TTC549 (cell line): ENCODE data around the gene TSC22D3.

ENCODE experiments used
- FAIRE-seq: peaks from 2 replicates; lab custom pipeline; 2012; peaks lifted over from hg19 to GRCh38; lab: Jason Lieb, UNC

Gene TSC22D3

DNA sequence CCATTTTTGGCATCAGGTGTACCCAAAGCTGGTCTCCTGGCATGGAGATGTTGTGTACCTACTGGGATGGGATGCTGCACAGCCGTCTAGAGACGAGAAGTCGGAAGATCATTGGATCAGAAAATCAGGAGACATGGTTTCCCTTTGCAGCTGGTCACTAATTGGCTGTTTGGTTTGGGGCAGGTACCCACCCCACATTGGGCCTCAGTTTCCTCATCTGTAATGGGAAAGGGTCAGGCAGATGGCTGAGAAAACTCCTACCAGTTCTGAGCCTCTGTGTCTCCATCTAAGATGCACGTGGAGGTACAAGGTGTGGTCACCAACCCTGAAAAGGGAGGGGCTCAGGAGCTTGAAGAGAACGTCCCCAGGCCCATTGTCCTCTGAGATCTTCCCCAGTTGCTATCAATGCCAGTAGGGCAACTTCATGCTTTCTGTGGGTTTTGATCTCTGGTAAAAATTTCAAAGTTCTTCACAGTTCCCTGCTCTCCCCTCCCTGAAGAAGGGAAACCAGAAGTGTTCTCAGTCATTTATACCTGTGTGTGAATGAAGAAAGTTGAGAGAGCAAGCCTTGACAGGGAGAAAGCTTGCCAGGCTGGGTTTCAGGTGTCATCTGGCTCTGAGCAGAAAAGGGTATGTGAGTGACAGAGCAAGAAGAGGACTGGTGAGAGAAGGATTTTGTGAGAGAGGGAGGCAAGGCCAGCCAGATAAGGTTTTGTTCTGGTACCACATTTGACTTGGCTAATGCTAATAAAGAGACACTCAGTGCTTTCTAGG, 15.1 kb downstream of the TSC22D3 start:
- no peak for FAIRE-seq

- no peak for FAIRE-seq
Observed at GRCh38 chrX:107758231-107758766, 17.3 kb downstream of the TSC22D3 start.

DNA sequence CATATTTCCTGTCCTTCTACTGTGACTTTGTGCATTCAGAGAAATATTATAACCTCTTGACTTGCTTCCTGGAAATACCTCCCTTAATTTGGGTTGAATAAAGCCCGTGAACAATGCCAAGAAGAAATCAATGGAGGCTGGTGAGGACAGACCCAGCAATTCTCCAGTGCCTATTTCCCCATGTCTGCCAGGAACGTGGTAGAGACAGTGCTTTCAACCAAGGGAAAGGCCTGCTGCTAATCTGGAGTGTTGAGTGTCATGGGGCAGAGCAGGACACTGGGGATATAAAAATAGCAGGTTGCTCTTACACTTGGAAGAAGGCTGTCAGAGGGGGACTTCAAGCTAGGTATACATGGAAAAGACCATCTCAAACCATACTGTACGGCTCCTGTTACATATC, 19.9 kb downstream of the TSC22D3 start:
- FAIRE-seq: no peak

GRCh38 chrX:107753187-107753586, 22.4 kb downstream of the TSC22D3 start:
- no peak for FAIRE-seq

GRCh38 chrX:107752714-107753113, 22.9 kb downstream of the TSC22D3 start:
- FAIRE-seq: no peak

DNA sequence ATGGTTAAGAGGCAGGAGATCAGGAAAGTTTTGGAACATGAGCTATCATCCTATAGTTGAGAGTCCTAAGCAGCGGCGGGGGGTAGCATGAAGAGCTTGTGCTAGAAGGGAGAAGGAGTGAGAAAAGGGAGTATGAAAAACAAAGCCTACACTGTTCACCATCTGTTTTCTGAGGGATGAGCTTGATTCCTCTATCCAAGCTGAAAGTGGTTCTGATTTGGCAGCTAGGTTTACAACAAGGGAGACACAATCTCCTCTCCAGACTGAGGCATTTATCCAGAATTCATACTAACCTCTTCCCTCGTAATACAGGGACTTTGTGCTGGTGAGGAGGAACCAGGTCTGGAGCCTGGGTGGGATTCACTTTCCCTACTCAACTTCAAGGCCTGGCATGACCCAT, 23.5 kb downstream of the TSC22D3 start:
- FAIRE-seq: no peak

GRCh38 chrX:107750861-107751445, 24.6 kb downstream of the TSC22D3 start:
- no peak for FAIRE-seq

DNA sequence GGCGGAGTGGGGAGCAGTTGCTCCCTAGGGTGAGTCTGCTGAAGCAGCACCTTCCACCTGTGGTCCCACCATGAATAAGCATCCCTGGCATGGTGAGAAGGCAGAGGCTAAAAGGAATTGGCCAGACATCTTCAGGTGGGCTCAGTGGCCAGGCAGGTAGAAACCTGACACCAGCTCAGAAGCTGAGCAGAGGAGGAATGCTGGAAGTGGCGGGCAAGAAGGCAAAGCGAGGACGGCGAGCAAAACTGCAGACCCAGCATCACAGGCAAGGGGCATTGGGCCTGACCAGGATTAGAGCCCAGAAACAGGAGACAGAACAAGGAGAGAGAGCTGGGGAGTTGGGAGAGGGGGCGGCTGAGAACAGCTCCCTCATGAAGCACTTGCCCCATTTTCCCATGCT, 25.3 kb downstream of the TSC22D3 start:
- FAIRE-seq: no peak

DNA sequence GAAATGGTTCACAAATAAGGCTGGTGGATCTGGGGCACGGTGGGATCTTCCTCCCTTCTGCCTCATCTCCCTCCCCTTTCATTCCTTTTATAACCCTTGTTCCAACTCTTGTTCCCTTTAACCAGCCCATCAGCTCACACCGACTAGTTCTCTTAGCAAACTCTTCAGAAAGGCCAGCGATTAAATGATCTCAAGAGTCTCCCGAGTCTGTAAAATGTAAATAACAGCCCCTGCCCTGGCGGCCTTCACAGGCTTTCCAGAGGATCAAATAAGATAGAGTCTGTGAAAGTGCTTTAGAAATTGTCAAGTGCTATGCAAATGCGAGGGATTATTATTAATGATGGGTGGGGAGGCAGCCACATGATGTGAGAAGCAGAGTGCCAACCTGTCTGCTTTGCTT, 27.1 kb downstream of the TSC22D3 start:
- FAIRE-seq: no peak

GRCh38 chrX:107747596-107748161, 27.9 kb downstream of the TSC22D3 start:
- FAIRE-seq: no peak

DNA sequence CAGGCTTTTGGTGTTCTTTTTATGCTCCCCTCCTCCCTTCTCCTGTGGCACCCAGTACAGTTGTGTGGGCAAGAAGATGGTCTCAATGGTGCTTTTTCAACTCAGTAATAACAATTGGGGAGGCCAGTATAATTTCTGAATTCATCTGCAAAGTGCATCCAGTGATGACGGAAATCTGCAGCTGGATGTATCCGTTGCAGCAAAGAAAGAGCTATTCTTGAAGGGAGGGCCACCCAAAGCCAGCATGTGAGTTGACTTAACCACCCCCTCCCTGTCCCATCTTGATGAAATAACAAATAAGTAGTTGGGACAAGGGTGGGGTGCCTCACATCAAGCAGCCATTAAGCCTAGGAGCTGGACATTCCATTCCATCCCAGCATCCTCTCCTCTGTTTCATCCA, 30.7 kb downstream of the TSC22D3 start:
- no peak for FAIRE-seq

DNA sequence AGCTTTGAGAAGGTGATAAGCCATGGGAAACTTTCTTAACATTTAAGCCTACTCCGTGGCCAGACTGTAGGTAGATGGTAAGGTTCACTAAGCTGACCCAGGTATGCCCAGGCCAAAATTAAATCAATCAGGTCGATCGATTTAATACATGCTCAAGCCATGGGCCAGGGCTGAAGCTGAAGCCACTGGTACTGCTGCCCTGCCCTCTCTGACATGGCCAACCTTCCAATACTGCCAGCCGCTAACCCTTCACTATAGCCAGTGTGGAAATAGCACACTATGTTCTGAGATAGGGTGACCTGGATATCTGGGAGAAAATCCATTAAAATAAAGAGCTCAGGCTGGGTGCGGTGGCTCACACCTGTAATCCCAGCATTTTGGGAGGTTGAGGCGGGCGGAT, 31.6 kb downstream of the TSC22D3 start:
- FAIRE-seq: no peak

DNA sequence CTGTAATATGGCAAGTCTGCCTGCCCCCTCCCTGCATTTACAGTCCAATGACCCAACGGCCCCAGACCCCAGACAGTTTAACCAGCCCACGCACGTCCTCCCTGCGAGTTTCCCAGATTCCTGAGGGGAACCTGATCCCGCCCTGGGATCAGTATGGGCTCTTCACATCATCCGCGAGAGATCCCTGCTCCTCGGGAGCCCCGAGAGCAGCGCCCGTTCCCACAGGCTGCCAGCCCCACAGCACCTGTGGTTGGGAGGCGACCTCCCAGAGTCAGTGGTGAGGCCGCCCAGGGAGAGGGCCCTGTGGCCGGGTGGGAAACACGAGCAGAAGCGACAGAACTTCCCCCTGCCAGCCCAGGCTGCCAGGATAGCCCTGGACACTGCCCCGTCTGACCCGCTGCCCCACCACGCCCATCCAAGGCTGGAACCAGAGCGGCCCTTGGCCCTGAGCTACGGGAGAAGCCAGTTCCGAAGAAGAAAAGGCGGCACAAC, 32.8 kb downstream of the TSC22D3 start:
- FAIRE-seq: no peak

DNA sequence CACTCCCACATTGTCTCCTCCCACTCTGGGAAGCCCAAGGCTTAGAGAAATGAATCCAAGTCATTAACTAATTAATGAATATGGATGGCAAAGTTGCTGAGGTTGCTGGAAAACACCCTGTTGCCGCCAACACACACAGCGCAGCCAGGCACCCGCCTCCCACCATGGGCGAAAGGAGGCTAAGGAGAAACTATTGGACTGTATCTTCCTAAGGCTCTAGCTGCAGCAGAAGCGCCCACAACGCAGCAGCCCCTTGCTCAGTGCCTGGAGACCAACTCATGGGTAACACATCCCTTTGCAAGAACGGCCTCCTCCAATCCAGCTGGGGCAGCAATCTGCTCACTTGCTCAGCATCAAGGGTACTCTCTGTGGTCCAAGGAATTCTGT, 34.2 kb downstream of the TSC22D3 start:
- no peak for FAIRE-seq

DNA sequence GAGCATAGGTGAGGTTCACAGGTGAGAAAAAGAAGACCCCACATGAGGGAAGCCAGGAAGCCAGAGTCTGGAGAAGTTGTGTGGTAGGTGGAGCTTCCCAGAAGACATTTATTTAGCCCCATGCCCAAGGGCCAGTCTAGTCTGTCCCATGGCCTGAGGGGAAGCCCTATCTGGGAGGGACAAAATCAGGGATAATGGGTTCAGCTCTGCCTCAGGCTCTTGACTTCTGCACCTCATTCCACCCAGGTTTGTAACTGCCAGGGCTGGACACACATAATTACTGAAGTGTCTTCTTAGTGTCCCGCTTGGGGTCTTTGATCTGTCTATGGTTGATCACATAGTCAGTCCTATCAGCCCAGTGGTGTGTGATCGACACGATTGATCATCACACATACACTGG, 36.0 kb downstream of the TSC22D3 start:
- no peak for FAIRE-seq

- no peak for FAIRE-seq
Observed at GRCh38 chrX:107738768-107739167, 36.8 kb downstream of the TSC22D3 start.

DNA sequence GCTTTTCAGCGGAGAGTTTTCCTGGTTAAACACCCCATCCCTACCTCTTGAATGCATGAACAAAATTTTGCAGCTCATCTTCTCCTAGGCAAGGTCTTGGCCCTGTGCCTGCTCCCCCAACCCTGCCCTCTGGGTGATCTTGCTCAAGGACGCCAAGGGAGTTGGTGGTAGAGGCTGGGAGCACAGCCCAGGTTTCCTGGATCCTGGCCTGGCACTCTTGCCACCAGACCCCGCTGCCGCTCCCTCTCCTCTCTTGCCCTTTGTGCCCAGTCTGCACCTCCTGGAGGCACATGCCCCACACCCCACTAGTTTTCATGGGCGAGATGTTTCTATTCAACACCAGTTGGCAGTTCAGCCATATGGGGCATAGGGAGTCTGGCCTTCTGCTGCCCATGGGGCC, 37.3 kb downstream of the TSC22D3 start:
- no peak for FAIRE-seq

- FAIRE-seq: no peak
Observed at GRCh38 chrX:107736781-107737531, 38.6 kb downstream of the TSC22D3 start.

DNA sequence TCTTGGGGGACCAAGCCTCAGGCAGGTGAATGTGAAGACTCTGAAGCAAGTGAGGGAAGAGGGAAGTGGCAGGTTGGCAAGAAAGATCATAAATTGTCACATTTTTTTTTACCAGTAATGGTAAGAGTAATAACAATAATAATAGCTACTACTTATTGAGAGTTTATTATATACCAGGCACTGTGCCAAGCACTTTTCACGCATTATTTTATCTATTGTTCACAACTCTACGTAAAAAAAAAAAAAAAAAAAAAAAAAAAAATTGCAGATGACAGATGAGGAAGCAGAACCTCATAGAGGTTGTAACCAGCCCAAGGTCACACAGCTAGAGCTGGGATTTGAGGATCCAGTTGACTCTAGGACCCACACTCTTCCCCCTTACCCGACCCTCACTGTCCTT, 40.9 kb downstream of the TSC22D3 start:
- FAIRE-seq: no peak

GRCh38 chrX:107733686-107734085, 41.9 kb downstream of the TSC22D3 start:
- FAIRE-seq: no peak

- FAIRE-seq: no peak
Observed at GRCh38 chrX:107731831-107732502, 43.6 kb downstream of the TSC22D3 start.
